HG03457 (cell line): Measurements from ENCODE around the gene MMP24OS.

Experiments
- ATAC-seq: cut with Tn5 transposase; IDR thresholded peaks from one replicate; pipeline ENCODE4 v1.9.1; 2021; ENCODE audit warnings: moderate number of reproducible peaks; ENCODE audit not compliant: unreplicated experiment

The MMP24OS gene

DNA sequence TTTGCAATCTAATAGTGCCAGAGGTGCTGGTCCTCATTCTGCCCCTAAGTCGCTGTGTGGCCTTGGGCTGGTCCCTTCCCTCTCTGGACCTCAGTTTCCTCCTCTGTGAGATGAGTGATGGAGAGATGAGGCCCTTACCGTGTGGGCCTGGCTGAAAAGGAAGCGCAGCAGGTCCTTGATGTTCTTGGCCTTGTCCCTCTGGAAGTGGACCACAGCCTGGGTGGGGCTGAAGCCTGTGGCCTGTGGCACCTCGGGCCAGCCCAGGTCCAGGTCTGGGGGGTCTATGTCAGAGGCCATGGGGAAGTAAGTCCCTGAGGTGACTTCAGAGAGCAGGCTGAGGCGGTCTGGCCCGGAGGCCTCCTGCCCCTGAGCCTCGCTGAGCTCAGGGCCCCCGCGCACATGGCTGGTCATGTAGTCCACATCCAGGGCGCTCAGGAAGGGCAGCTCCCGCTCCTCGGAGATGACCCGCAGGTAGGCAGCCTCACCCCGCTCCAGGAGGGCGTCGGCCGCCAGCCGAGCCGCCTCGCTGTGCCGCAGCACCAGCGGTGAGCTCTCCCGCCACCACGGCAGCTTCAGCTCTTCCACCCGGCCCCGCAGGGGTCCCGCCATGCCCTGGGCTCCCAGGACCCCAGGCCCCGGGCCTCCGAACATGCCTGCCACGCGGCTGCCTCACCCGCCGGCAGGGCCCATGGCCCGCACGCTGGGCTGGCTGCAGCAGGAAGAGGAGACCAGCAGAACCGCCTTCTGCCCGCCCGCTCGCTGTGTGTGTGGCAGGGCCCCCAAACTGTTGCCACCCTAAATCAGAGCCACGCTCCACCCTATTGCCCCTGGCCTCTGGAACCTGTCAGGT, 14.0 kb upstream of the MMP24OS start, which contains the start of gene FAM83C:
FAM83C (minus strand) TSS at position 772 of the 850 bp plus-strand sequence; CDS start at position 651, 121 bp downstream.
- ATAC-seq = no peak

- ATAC-seq = no peak
Measured at GRCh38 chr20:35290887-35291417, 13.0 kb upstream of the MMP24OS start.

DNA sequence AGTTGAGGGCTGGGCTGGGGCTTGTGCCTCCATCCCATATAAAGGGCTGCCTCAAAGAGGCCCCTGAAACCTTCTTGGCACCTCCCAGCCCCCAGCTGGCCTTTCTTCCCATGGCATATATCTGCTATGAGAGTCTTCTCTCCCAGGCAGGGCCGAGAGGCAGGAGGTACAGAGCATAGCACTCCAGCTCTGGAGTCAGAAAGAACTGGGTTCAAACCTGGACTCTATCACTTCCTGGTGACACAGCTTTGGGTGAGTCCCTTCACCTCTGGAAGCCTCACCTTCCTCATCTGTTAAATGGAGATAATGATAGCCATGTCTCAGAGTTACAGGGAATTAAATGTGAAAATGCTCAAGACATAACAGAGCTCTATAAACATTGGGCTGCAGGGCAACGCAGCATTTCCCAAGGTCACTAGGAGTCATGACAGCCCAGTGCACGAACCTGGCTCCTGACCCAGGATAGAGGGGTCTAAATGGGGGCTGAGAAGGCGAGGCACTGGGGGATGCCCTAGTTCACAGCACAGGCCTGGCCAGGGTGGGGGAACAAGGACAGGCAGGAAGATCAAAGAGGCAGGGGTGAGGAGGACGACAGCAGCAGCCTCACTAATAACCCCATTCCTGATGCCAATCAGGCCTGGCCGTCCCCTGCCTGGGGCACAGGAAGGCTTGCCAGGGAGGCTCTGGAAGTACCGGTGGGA, 12.4 kb upstream of the MMP24OS start:
- no peak for ATAC-seq

- ATAC-seq = no peak
Measured at GRCh38 chr20:35288325-35289060, 10.6 kb upstream of the MMP24OS start.

GRCh38 chr20:35287509-35288324, 9.8 kb upstream of the MMP24OS start:
- no peak for ATAC-seq

GRCh38 chr20:35286899-35287508, 9.1 kb upstream of the MMP24OS start:
- ATAC-seq = no peak

DNA sequence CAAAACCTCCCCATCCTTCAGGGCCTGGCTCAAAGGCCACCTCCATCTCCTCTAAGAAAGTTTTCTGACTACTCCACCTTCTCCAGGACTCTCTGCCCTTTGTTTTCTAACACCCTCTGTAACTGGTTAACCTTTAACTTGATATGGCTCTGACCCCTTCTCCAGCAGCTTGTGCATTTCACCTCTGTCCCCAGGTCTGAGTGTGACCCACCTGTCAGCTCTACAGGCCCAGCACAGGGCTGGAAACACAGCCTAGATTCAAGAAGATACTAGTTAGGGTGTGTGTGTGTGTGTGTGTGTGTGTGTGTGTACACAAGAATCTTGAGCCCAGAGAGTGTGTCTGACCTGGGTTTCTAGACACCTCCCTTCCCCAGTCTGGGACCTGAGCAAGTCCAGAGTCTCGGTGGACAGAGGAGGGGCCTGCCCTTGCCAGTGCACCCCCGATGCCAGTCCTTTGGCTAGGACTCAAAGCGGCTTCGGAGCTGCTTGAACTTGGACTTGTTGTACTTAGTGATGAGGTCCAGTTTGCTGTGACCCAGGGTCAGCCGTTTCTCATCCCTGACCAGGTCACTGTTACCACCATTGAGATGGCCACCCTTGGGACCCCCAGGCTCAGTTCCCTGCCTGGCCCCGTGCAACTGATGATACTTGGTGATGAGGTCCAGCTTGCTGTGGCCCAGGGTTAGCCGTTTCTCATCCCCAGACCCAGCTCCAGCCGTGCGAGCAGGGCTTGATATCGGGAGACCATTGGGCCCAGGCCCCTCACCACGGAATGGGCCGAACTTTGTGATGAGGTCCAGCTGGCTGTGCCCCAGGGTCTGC, 8.4 kb upstream of the MMP24OS start:
- ATAC-seq = no peak

- no peak for ATAC-seq
Measured at GRCh38 chr20:35285806-35286076, 7.8 kb upstream of the MMP24OS start.

DNA sequence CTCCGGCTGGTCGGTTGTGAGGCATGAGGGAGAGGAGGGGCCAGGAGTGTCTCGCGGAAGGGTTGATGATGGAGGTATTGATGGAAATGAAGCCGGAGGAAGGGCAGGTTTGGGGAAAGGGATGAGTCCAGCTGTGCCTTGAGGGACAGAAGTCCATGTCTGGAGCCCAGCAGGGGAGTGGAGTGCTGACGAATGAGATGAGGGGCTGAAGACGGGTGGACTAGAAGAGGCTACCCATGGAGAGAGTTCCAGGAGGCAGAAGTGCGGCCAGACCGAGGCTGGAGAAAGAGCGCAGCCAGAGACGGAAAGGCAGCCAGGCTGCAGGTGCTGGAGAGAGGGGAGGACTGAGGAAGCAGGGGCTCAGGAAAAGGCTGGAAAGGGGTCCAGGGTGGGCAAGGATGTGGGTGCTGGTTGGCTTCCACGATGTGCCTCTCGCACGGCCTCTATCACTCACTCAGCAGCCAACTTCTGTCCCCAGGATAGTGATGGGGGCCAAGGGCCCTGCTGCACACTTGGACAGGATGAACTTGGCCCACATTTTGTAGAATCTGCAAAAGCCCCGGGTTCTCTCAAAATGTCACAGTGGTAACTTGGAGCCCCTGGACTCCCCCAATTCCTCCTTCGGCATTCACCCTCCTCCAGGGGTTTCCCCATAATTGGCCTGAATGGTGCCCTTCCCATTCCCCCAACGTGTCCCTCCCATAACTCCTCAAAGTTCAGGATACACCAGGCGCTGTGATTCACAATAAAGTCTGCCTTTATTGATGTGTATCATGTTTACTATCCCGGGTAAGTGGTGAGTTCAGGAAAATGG, 7.3 kb upstream of the MMP24OS start:
- ATAC-seq = no peak

DNA sequence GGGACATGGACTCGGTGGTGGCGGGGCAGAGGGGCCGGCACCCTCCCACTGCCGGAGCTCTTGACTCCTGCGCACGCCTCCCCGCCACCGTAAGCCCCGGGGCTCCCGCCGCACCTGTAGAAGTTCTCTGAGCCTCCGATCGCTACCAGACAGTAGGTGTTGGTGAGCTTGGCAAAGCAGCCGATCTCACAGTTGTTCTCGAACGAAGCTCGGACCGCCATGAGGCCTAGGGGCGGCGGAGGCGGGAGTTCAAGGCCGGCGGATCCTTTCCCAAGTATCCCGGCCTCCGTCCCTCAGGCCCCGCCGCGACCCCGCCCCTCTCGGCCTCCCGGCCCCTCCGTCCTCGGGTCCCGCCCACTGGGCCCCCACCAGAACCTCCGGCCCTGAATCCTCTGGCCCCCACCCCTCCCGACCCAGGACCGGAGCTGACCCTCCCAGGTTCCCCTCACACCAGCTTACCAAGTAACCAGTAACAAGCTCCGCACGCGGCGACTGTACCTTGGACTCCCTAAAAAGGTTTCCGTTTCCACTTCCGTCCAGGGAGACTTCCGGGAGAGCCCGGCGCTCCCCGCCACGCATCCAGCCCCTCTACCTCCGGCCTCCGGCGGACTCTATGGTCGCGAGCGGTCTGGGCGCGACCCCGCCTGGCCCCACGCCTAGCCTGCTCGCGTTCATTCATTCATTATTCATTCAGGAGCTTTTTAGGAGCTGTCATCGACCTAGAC, 6.5 kb upstream of the MMP24OS start, which contains the start of gene EIF6:
EIF6 (minus strand) TSS at position 506 of the 725 bp plus-strand sequence; CDS start at position 221, 285 bp downstream.
- no peak for ATAC-seq

- ATAC-seq = no peak
Measured at GRCh38 chr20:35283441-35284266, 5.7 kb upstream of the MMP24OS start.

GRCh38 chr20:35281506-35282101, 3.7 kb upstream of the MMP24OS start:
- ATAC-seq = no peak

GRCh38 chr20:35280523-35280922, 2.6 kb upstream of the MMP24OS start:
- no peak for ATAC-seq

DNA sequence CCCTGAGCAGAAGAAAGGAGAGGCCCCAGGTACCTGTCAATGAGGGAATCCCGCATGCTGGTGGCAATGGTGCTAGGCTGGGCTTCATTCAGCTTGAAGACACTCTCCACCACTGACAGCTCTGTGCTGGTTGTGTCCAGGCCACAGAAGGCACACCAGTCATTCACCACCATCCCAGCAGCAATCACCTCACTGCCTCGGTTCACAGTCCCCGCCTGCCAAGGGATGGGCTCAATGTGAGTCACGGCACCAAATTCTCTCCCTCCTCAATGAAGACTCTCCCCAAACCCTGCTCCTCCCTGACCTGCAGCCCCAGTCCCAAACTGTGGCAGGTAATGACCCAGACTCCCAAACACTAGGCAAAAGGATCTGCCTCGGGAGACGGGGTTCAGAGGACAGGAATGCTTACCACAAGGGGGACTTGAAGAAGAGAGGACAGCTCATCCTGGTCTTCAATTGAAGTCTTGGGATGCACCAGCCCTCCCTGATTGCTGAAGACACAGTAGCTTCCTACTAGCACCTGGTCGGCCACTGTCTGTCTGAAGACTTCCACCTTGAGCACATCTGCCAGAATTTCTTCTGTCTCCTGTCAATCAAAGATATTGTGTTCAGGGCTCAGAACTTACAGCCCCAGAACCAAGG, 1.7 kb upstream of the MMP24OS start:
- no peak for ATAC-seq

DNA sequence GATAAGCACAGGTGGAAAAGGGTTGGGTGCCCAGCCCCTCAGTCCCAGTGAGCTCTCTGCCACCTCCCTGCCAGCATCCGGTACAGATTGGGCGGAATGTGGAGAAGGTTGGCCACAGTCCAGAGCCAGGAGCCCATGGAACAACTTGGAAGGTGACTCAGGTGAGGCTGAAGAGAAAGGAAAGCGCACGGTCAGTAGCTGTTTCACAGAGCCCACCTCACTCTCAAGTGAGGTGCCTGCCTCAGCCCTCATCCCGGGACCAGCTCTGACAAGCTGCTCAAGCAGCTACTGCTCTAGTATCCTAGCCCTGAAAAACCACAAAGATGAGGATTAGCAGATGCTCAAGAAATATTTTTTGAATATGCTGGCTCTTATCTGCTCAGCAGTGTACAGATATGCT, 1.1 kb upstream of the MMP24OS start:
- no peak for ATAC-seq

GRCh38 chr20:35277127-35277526, 795 bp downstream of the MMP24OS start:
- ATAC-seq = peak; percentile 18
